Mucosa of stomach (tissue), 1 donor: ENCODE results near the gene GPATCH2.
"Not testable (repeated sequence)": the region's sequence is repeated elsewhere in the genome, so short reads cannot be mapped to it uniquely, and the experiment has no call there.

Source experiments
- H3K27me3 ChIP-seq: one replicate; pipeline ENCODE4 v1.7.0; 2013; ENCODE audit warnings: mild to moderate bottlenecking, low read length; ENCODE audit not compliant: control insufficient read depth, insufficient read depth
- H3K36me3 ChIP-seq: one replicate; pipeline ENCODE4 v1.7.0; 2013; ENCODE audit warnings: low read length; ENCODE audit not compliant: control insufficient read depth, insufficient read depth
- H3K4me1 ChIP-seq: one replicate; pipeline ENCODE4 v1.7.0; 2013; ENCODE audit warnings: mild to moderate bottlenecking, low read length; ENCODE audit not compliant: control insufficient read depth, insufficient read depth
- H3K4me3 ChIP-seq: one replicate; pipeline ENCODE4 v1.7.0; 2013; ENCODE audit warnings: low read length
- H3K9ac ChIP-seq: one replicate; pipeline ENCODE4 v1.7.0; 2013; ENCODE audit warnings: mild to moderate bottlenecking, low read length, moderate library complexity
- H3K9me3 ChIP-seq: one replicate; pipeline ENCODE4 v1.7.0; 2013; ENCODE audit warnings: mild to moderate bottlenecking, low read length, moderate library complexity; ENCODE audit not compliant: control insufficient read depth
- donor health status: Pancreatic carcinoma.

GPATCH2 gene

GRCh38 chr1:217542136-217542777 lies 88.6 kb downstream of the GPATCH2 start:
- Histone ChIP-seq H3K9ac (no peak overlapping the region), H3K4me1 (no peaks in the 10 kb centered on the region), H3K9me3 (no peaks in the 10 kb centered on the region), H3K27me3 (no peaks in the 10 kb centered on the region), H3K4me3 (no peak overlapping the region), H3K36me3 (no peaks in the 10 kb centered on the region)

GRCh38 chr1:217540321-217540720 lies 90.6 kb downstream of the GPATCH2 start:
- Histone ChIP-seq H3K4me3 (no peak overlapping the region), H3K27me3 (no peaks in the 10 kb centered on the region), H3K9me3 (no peaks in the 10 kb centered on the region), H3K9ac (no peak overlapping the region), H3K36me3 (no peaks in the 10 kb centered on the region), H3K4me1 (no peaks in the 10 kb centered on the region)

GRCh38 chr1:217539510-217539909 lies 91.4 kb downstream of the GPATCH2 start:
- Histone ChIP-seq H3K9me3 (no peaks in the 10 kb centered on the region), H3K9ac (no peak overlapping the region), H3K27me3 (no peaks in the 10 kb centered on the region), H3K36me3 (no peaks in the 10 kb centered on the region), H3K4me1 (no peaks in the 10 kb centered on the region), H3K4me3 (no peak overlapping the region)

DNA sequence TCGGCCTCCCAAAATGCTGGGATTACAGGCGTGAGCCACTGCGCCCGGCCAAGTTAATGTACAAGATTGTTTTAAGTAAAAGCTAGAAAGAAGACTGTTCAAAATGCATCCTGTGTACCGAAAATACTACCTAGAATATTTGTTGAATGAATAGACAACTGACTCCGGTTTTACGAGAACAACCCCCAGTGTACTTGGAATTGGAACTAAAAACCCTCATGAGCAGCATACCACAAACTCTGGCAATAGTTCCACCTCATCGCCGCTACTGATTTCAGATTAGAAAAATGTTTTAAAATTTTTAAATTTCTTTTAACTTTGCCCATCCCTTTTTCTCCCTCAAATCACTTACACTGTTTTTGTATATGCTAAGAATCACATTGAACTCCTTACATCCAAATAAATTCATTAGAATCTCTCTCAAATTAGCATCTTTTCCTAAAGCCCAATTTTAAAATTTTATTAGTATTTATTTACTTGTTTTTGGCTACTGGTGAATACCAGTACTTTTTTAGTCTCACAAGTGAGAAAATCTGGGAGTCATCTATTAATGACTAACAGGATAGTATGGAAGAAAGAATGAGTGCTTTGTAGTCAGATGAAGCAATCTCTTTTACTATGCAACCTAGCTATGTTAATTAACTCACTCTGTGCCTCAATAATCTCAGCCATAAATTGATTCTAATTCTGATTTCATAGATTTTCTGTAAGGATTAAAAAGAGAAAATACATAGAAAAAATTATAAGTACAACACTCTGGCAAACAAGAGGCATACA lies 95.1 kb downstream of the GPATCH2 start:
- no peaks in the 10 kb centered on the region for H3K27me3 ChIP-seq
- H3K4me1 ChIP-seq, result no peaks in the 10 kb centered on the region
- H3K9me3 ChIP-seq, result no peaks in the 10 kb centered on the region
- H3K4me3 ChIP-seq, result no peak overlapping the region
- H3K36me3 ChIP-seq, result no peaks in the 10 kb centered on the region
- no peak overlapping the region for H3K9ac ChIP-seq

GRCh38 chr1:217534566-217534965 lies 96.3 kb downstream of the GPATCH2 start:
- no peaks in the 10 kb centered on the region for H3K27me3 ChIP-seq
- H3K36me3 ChIP-seq, result no peaks in the 10 kb centered on the region
- no peak overlapping the region for H3K4me3 ChIP-seq
- no peaks in the 10 kb centered on the region for H3K4me1 ChIP-seq
- no peaks in the 10 kb centered on the region for H3K9me3 ChIP-seq
- H3K9ac ChIP-seq, result no peak overlapping the region

DNA sequence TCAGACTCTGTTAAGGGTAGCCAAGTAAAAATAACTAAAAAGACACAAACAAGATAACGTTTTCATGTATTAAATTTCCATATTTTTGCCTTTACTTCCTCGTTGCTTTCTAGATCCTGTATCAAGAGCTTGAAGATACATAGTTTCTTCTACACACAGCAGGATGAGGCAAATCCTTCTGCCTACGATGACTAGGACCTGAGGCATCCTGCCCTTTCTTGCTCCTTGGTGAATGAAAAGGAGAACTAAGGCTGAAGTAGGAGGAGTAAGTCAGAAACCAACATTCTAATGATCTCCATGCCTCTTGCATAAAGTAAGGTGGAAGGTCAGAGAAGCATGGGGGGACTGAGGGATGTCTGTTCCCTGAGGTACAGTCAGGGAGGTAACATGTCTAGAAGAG lies 102.6 kb downstream of the GPATCH2 start:
- H3K9me3 ChIP-seq, result no peaks in the 10 kb centered on the region
- no peaks in the 10 kb centered on the region for H3K4me1 ChIP-seq
- no peaks in the 10 kb centered on the region for H3K27me3 ChIP-seq
- H3K36me3 ChIP-seq, result no peaks in the 10 kb centered on the region
- H3K4me3 ChIP-seq, result no peak overlapping the region
- H3K9ac ChIP-seq, result no peak overlapping the region

DNA sequence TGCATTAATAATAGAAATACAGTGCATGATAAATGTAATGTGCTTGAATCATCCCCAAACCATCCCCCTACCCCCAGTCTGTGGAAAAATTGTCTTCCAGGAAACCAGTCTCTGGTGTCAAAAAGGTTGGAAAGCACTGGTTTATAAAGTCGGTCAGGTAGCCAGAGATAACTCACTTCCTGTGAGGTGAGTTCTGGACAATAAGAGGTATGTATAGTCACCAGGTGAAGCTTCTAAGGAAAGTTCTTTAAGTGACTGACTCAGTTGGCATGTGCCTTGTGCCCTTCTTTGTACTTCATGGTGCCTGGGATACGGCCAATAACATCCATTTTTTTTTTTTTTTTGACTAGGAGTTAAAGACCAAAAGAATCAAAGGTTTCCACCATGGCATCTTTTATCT lies 103.7 kb downstream of the GPATCH2 start:
- no peaks in the 10 kb centered on the region for H3K4me1 ChIP-seq

DNA sequence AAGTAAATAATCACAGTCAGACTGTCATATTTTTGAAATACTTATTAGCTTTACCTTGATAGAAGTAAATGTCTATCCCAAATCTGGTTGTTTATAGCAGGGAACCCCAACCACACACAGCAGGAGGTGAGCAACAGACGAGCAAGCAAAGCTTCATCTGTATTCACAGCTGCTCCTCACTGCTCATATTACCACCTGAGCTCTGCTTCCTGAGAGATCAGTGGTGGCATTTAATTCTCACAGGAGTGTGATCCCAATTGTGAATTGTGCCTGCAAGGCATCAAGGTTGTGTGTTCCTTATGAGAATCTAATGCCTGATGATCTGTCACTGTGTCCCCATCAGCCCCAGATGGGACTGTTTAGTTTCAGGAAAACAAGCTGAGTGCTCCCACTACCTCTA lies 104.3 kb downstream of the GPATCH2 start:
- H3K4me1 ChIP-seq, result no peaks in the 10 kb centered on the region
- H3K27me3 ChIP-seq, result no peaks in the 10 kb centered on the region
- no peak overlapping the region for H3K9ac ChIP-seq
- no peak overlapping the region for H3K4me3 ChIP-seq
- no peaks in the 10 kb centered on the region for H3K9me3 ChIP-seq
- no peaks in the 10 kb centered on the region for H3K36me3 ChIP-seq

More for the DNA sequence above, 103.7 kb downstream of the GPATCH2 start:
- Histone ChIP-seq H3K27me3 (no peaks in the 10 kb centered on the region), H3K36me3 (no peaks in the 10 kb centered on the region), H3K9ac (no peak overlapping the region), H3K9me3 (no peaks in the 10 kb centered on the region), H3K4me3 (no peak overlapping the region)

DNA sequence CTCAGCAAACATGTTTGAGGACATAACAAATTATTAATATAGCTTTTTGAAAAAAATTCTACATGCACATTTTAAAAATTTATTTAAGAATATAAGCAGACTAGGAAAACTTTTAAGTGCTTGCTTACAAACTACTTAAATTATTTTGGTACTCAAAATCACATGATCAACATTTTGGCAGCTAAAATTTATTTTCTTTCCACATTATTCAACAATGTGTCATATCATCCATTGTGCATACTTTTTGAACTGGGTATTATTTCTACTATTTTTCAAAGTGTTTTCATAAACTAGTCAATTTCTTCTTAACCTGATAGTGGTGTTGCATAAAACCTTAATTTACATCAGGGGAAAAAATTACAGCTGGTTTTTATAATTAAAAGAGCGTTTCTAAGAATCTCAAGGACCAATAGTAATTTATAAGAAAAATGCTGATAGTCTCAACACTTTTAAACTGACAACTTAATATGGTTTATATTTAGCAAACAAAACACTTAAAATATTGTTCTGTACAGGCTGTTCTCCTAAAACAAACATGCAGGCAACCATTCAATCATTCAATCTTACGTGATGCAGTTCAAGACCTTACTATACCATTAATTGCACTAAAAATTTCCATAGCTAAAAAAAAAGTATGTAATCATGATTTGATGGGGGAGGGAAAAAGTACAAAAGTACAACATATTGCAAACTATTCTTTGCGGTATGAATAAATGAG lies 105.0 kb downstream of the GPATCH2 start:
- Histone ChIP-seq H3K36me3 (no peaks in the 10 kb centered on the region), H3K27me3 (no peaks in the 10 kb centered on the region), H3K9ac (no peak overlapping the region), H3K9me3 (no peaks in the 10 kb centered on the region), H3K4me1 (no peaks in the 10 kb centered on the region), H3K4me3 (no peak overlapping the region)

- H3K9ac ChIP-seq, result no peak overlapping the region
- no peaks in the 10 kb centered on the region for H3K27me3 ChIP-seq
- no peaks in the 10 kb centered on the region for H3K9me3 ChIP-seq
- no peaks in the 10 kb centered on the region for H3K36me3 ChIP-seq
- no peaks in the 10 kb centered on the region for H3K4me1 ChIP-seq
- no peak overlapping the region for H3K4me3 ChIP-seq
These were observed 105.9 kb downstream of the GPATCH2 start for GRCh38 chr1:217524787-217525520.

GRCh38 chr1:217523921-217524320 lies 107.0 kb downstream of the GPATCH2 start:
- H3K9me3 ChIP-seq, H3K27me3 ChIP-seq, H3K4me1 ChIP-seq, H3K36me3 ChIP-seq, H3K9ac ChIP-seq, H3K4me3 ChIP-seq: not testable (repeated sequence)

DNA sequence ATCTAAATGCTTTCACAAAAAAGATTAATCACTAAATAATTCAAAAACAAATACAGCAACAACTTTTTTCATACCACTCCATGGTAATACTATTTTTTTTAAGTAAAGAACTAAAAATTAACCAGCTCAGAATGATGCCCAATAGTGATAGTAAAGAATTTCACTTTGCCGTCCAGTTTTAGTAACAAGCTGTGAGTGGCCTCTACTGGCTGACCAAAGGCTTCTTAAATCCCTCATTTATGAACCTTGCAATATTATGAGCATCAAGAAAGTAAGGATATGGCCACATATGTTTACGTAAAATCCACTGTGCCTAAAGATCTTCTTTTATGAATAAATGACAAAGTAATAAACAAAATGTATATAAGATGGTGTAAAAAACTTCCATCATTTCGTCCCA lies 108.6 kb downstream of the GPATCH2 start:
- no peaks in the 10 kb centered on the region for H3K9me3 ChIP-seq
- no peaks in the 10 kb centered on the region for H3K36me3 ChIP-seq
- H3K4me1 ChIP-seq, result no peaks in the 10 kb centered on the region
- no peak overlapping the region for H3K9ac ChIP-seq
- no peak overlapping the region for H3K4me3 ChIP-seq
- H3K27me3 ChIP-seq, result no peaks in the 10 kb centered on the region
